Mammary epithelial cell (primary cell): ENCODE measurements around the gene PM20D2.

Experiments
- EZH2 ChIP-seq: IDR thresholded peaks from 2 replicates; pipeline ENCODE4 v1.6.1; 2012; ENCODE audit warnings: low read length, inconsistent platforms, borderline replicate concordance
- TF ChIP-seq, protein P1 (sequence below), 2 donors: IDR thresholded peaks in 1 of 2; conservative IDR thresholded peaks in 1 of 2; 2 replicates each; pipeline ENCODE4 v1.5.1; 2011 to 2012; ENCODE audit warnings: inconsistent platforms in 2 of 2, low read length in 2 of 2, mild to moderate bottlenecking in 2 of 2, control low read depth in 1 of 2, low read depth in 1 of 2; ENCODE audit not compliant: insufficient read depth in 1 of 2; ENCODE audit errors: extremely low read depth in 1 of 2

DNA sequence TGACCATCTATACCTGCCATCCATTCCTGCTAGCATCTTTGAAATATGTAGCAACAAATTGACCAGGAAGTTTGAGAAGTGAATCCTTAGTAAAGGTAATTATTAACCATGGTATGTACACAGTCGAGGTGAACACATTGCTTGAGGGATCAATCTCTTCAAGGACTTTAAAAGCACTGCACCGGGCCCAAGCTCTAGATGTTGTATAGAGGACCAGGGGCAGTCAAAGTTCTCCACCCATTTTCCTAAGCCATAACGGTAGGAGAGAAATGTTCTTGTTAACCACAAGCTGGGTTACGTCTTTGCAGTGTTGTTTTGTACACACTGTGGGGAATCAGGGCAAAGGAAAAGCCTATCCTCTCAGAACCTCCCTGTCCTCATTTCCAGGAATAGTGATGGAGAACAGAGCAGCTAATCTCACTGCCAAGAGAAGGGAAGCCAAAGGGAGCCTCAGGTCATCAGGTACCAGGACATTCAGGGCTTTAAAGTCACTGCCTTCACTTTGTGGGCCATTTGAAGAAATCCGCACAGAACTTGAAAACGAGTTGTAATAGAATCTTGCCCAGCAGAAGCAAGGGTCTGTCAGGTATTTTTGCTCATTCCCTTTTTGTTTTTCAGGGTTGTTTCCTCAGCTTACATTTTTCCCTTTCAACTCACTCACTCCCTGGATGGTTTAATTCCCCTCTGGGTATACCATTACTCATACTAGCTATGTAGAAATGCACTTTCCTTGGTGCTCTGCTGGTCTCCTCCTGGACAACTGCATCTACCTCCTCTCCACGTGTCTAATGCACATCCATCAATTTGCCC, 5.3 kb upstream of the PM20D2 start:
- TF ChIP-seq, protein P1, sequence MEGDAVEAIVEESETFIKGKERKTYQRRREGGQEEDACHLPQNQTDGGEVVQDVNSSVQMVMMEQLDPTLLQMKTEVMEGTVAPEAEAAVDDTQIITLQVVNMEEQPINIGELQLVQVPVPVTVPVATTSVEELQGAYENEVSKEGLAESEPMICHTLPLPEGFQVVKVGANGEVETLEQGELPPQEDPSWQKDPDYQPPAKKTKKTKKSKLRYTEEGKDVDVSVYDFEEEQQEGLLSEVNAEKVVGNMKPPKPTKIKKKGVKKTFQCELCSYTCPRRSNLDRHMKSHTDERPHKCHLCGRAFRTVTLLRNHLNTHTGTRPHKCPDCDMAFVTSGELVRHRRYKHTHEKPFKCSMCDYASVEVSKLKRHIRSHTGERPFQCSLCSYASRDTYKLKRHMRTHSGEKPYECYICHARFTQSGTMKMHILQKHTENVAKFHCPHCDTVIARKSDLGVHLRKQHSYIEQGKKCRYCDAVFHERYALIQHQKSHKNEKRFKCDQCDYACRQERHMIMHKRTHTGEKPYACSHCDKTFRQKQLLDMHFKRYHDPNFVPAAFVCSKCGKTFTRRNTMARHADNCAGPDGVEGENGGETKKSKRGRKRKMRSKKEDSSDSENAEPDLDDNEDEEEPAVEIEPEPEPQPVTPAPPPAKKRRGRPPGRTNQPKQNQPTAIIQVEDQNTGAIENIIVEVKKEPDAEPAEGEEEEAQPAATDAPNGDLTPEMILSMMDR (conservative IDR thresholded peaks at IDR 0.05 in 1 of 2, IDR thresholded peaks at IDR 0.05 in 1 of 2; ENCODE audit: extremely low read depth in 1 of 2, insufficient read depth in 1 of 2, low read depth in 1 of 2, low read length in 2 of 2) = no peak
- no peak for TF ChIP-seq EZH2
